Ishikawa (cell line): ENCODE measurements around the gene NR6A1.

ENCODE experiments used
- CEBPB ChIP-seq: IDR thresholded peaks from 2 replicates; pipeline ENCODE4 v1.6.1; 2012
- CREB1 ChIP-seq: IDR thresholded peaks from 2 replicates; pipeline ENCODE4 v1.6.1; 2012; ENCODE audit warnings: low read depth
- EGR1 ChIP-seq: IDR thresholded peaks from 2 replicates; pipeline ENCODE4 v1.6.1; 2012
- EP300 ChIP-seq: IDR thresholded peaks from 2 replicates; pipeline ENCODE4 v1.6.1; 2012; ENCODE audit warnings: borderline replicate concordance
- MAX ChIP-seq: IDR thresholded peaks from 2 replicates; pipeline ENCODE4 v1.6.1; 2012
- NFIC ChIP-seq: IDR thresholded peaks from 2 replicates; pipeline ENCODE4 v1.6.1; 2012
- RAD21 ChIP-seq: IDR thresholded peaks from 2 replicates; pipeline ENCODE4 v1.6.1; 2012; ENCODE audit warnings: low read depth
- REST ChIP-seq: IDR thresholded peaks from 2 replicates; pipeline ENCODE4 v1.6.1; 2012; ENCODE audit warnings: low read depth, mild to moderate bottlenecking
- TAF1 ChIP-seq: IDR thresholded peaks from 2 replicates; pipeline ENCODE4 v1.6.1; 2012; ENCODE audit warnings: low read depth, mild to moderate bottlenecking
- TCF12 ChIP-seq: IDR thresholded peaks from 2 replicates; pipeline ENCODE4 v1.6.1; 2012; ENCODE audit warnings: low read depth
- YY1 ChIP-seq: IDR thresholded peaks from 2 replicates; pipeline ENCODE4 v1.6.1; 2012; ENCODE audit warnings: low read depth
- ZBTB7A ChIP-seq: IDR thresholded peaks from 2 replicates; pipeline ENCODE4 v1.6.1; 2012; ENCODE audit warnings: low read depth

GRCh38 chr9:124765439-124765835, 5.7 kb downstream of the NR6A1 start:
- no peak for TF ChIP-seq TAF1
- TF ChIP-seq CREB1 = no peak
- TF ChIP-seq CEBPB = no peak
- no peak for TF ChIP-seq TCF12
- TF ChIP-seq YY1 = no peak
- no peak for TF ChIP-seq NFIC
- no peak for TF ChIP-seq REST
- TF ChIP-seq ZBTB7A = no peak
- TF ChIP-seq MAX = no peak
- TF ChIP-seq EP300 = no peak
- TF ChIP-seq RAD21 = no peak
- no peak for TF ChIP-seq EGR1
